Measurements from ENCODE around the gene GNGT2.

GRCh38 chr17:49216953-49217650 is 6.7 kb upstream of the GNGT2 start:
- TF ChIP-seq RAD21 (IDR thresholded peaks at IDR 0.05; ENCODE audit: low read length) (no peak), YY1 (IDR thresholded peaks at IDR 0.05; ENCODE audit: low read depth) (no peak), CHD2 (IDR thresholded peaks at IDR 0.05; ENCODE audit: low read length, partially characterized antibody) (no peak), EZH2phosphoT487 (IDR thresholded peaks at IDR 0.05; ENCODE audit: borderline replicate concordance, low read depth) (no peak), EP300 (IDR thresholded peaks at IDR 0.05; ENCODE audit: borderline replicate concordance in 1 of 2, low read depth in 1 of 2, low read length in 1 of 2) (no peak), TEAD4 (IDR thresholded peaks at IDR 0.05; ENCODE audit: borderline replicate concordance, insufficient read depth) (no peak), SIN3A (IDR thresholded peaks at IDR 0.05; ENCODE audit: borderline replicate concordance, low read depth, low read length) (no peak), CTCF (IDR thresholded peaks at IDR 0.05) (no peak), GABPA (IDR thresholded peaks at IDR 0.05; ENCODE audit: low read depth) (no peak), POLR2AphosphoS5 (IDR thresholded peaks at IDR 0.05; ENCODE audit: low read depth, low read length) (no peak), FOXM1 (IDR thresholded peaks at IDR 0.05; ENCODE audit: low read depth) (no peak)

Measured in SK-N-SH (cell line).